GM19193 (cell line): ENCODE data around the gene THUMPD3.

Experiments used
- POLR2A ChIP-seq: IDR thresholded peaks from 4 replicates; pipeline ENCODE4 v1.6.1; 2011; ENCODE audit not compliant: insufficient read depth, insufficient read length; ENCODE audit errors: extremely low read depth

THUMPD3 gene

GRCh38 chr3:9415485-9416138, 52.8 kb downstream of the THUMPD3 start:
- TF ChIP-seq POLR2A = no peak

- TF ChIP-seq POLR2A = no peak
Observed at GRCh38 chr3:9416139-9416780, 53.4 kb downstream of the THUMPD3 start.

GRCh38 chr3:9420850-9421549, 58.1 kb downstream of the THUMPD3 start:
- TF ChIP-seq POLR2A = no peak

GRCh38 chr3:9422712-9423424, 60.0 kb downstream of the THUMPD3 start:
- no peak for TF ChIP-seq POLR2A

- no peak for TF ChIP-seq POLR2A
Observed at GRCh38 chr3:9428411-9428810, 65.6 kb downstream of the THUMPD3 start.

GRCh38 chr3:9430733-9431132, 67.9 kb downstream of the THUMPD3 start:
- TF ChIP-seq POLR2A = no peak

GRCh38 chr3:9433627-9434521, 71.0 kb downstream of the THUMPD3 start:
- TF ChIP-seq POLR2A = no peak

GRCh38 chr3:9435316-9435715, 72.5 kb downstream of the THUMPD3 start:
- TF ChIP-seq POLR2A = no peak
